Hematopoietic multipotent progenitor cell (in vitro differentiated cells): ENCODE measurements around the gene TMEM222. TPM values are rescaled to one million over a fixed set of nuclear protein-coding genes. Genes with fewer than 3 reads are reported as not detected.

Source experiments
- DNase-seq, 3 donors: peaks; one replicate each; pipeline ENCODE4 v3.0.0-alpha.2; 2011 to 2015; ENCODE audit warnings: low read depth in 2 of 3, low spot score in 2 of 3
- total RNA-seq: library from RNA; depleted of rRNA; stranded (reverse); fragments of >200 nt; gene quantifications from one replicate; pipeline ENCODE4 v1.2.3, GENCODE V29; 2012

Gene TMEM222
- total RNA-seq, 1 donor, result 40.1 TPM

- DNase-seq, result peak in 1 of 3 donors; percentile 24
These were observed 34.8 kb downstream of the TMEM222 start for GRCh38 chr1:27356619-27357280.

GRCh38 chr1:27357281-27358037 lies 35.5 kb downstream of the TMEM222 start:
- peak; percentile 77 to 86 (median 81) for DNase-seq

- DNase-seq, result no peak
These were observed 36.3 kb downstream of the TMEM222 start for GRCh38 chr1:27358038-27358927.

GRCh38 chr1:27358928-27359313 lies 37.0 kb downstream of the TMEM222 start:
- no peak for DNase-seq

GRCh38 chr1:27359822-27360158 lies 37.8 kb downstream of the TMEM222 start:
- no peak for DNase-seq

GRCh38 chr1:27360159-27361043 lies 38.4 kb downstream of the TMEM222 start:
- peak in 2 of 3 donors; percentile 26 to 48 for DNase-seq

- DNase-seq, result no peak
These were observed 39.1 kb downstream of the TMEM222 start for GRCh38 chr1:27361044-27361402.

GRCh38 chr1:27361553-27361952 lies 39.6 kb downstream of the TMEM222 start:
- no peak for DNase-seq

GRCh38 chr1:27363766-27364695 lies 42.1 kb downstream of the TMEM222 start:
- DNase-seq, result no peak

- no peak for DNase-seq
These were observed 42.9 kb downstream of the TMEM222 start for GRCh38 chr1:27364696-27365371.

- peak in 2 of 3 donors; percentile 79 to 82 for DNase-seq
These were observed 43.6 kb downstream of the TMEM222 start for GRCh38 chr1:27365372-27366112.

- peak in 2 of 3 donors; percentile 71 to 77 for DNase-seq
These were observed 44.1 kb downstream of the TMEM222 start for GRCh38 chr1:27366113-27366410.

- DNase-seq, result peak in 2 of 3 donors; percentile 49 to 56
These were observed 44.6 kb downstream of the TMEM222 start, which contains the start of gene MAP3K6 for GRCh38 chr1:27366411-27367159. TSS of gene MAP3K6 (minus strand) at chr1:27366961. CDS start at chr1:27366597, 364 bp downstream.

GRCh38 chr1:27367160-27367650 lies 45.2 kb downstream of the TMEM222 start:
- DNase-seq, result no peak

GRCh38 chr1:27368869-27369582 lies 47.1 kb downstream of the TMEM222 start:
- peak in 2 of 3 donors; percentile 94 to 96 for DNase-seq

- no peak for DNase-seq
These were observed 50.3 kb downstream of the TMEM222 start for GRCh38 chr1:27372022-27372807.
